Measurements from ENCODE around the gene SPIRE2.

The SPIRE2 gene

GRCh38 chr16:89893642-89894548, 65.6 kb downstream of the SPIRE2 start:
- H3K79me2 ChIP-seq (ENCODE audit: insufficient read depth, low read length): peaks cover 8% of the 10 kb centered on the region
- DNase-seq (no peak), ATAC-seq (ENCODE audit: insufficient read depth, low read depth) (no peak)
- no peak overlapping the region for H2AFZ ChIP-seq (ENCODE audit: low read depth, low read length)
- no peak overlapping the region for H3K27ac ChIP-seq (ENCODE audit: low read length)
- peaks cover 38% of the 10 kb centered on the region for H4K20me1 ChIP-seq (ENCODE audit: insufficient read depth, low read length)
- H3K9ac ChIP-seq (ENCODE audit: low read depth, low read length): no peak overlapping the region
- H3K9me3 ChIP-seq (ENCODE audit: insufficient read depth, low read length, severe bottlenecking): no peaks in the 10 kb centered on the region
- H3K36me3 ChIP-seq (ENCODE audit: insufficient read depth, low read length): peaks cover 89% of the 10 kb centered on the region
- no peak overlapping the region for H3K4me2 ChIP-seq (ENCODE audit: insufficient read depth, low read length)
- TF ChIP-seq CTCF (IDR thresholded peaks at IDR 0.05; ENCODE audit: borderline replicate concordance, extremely low read depth, low read length, poor library complexity, severe bottlenecking) (no peak), EZH2 (IDR thresholded peaks at IDR 0.05; ENCODE audit: borderline replicate concordance, low read depth, low read length, severe bottlenecking) (no peak)
- no peaks in the 10 kb centered on the region for H3K4me1 ChIP-seq (ENCODE audit: insufficient read depth, low read length)
- no peak overlapping the region for H3K4me3 ChIP-seq (ENCODE audit: low read depth in 1 of 2, low read length in 2 of 2)
- H3K27me3 ChIP-seq (ENCODE audit: insufficient read depth, low read length, poor library complexity): no peaks in the 10 kb centered on the region

- Histone ChIP-seq H3K4me1 (ENCODE audit: insufficient read depth, low read length) (no peaks in the 10 kb centered on the region), H3K27ac (ENCODE audit: low read length) (no peak overlapping the region), H3K9ac (ENCODE audit: low read depth, low read length) (no peak overlapping the region), H3K27me3 (ENCODE audit: insufficient read depth, low read length, poor library complexity) (no peaks in the 10 kb centered on the region), H3K36me3 (ENCODE audit: insufficient read depth, low read length) (peaks cover 92% of the 10 kb centered on the region), H3K79me2 (ENCODE audit: insufficient read depth, low read length) (peaks cover 8% of the 10 kb centered on the region), H3K4me3 (ENCODE audit: low read depth in 1 of 2, low read length in 2 of 2) (no peak overlapping the region), H3K4me2 (ENCODE audit: insufficient read depth, low read length) (no peak overlapping the region), H3K9me3 (ENCODE audit: insufficient read depth, low read length, severe bottlenecking) (no peaks in the 10 kb centered on the region), H4K20me1 (ENCODE audit: insufficient read depth, low read length) (peaks cover 47% of the 10 kb centered on the region), H2AFZ (ENCODE audit: low read depth, low read length) (no peak overlapping the region)
- TF ChIP-seq CTCF (IDR thresholded peaks at IDR 0.05; ENCODE audit: borderline replicate concordance, extremely low read depth, low read length, poor library complexity, severe bottlenecking): no peak
- TF ChIP-seq EZH2 (IDR thresholded peaks at IDR 0.05; ENCODE audit: borderline replicate concordance, low read depth, low read length, severe bottlenecking): no peak
- DNase-seq (no peak), ATAC-seq (ENCODE audit: insufficient read depth, low read depth) (no peak)
Observed at GRCh38 chr16:89895482-89896250, 67.4 kb downstream of the SPIRE2 start.

GRCh38 chr16:89897204-89897603, 68.9 kb downstream of the SPIRE2 start:
- Histone ChIP-seq H2AFZ (ENCODE audit: low read depth, low read length) (no peak overlapping the region), H3K9me3 (ENCODE audit: insufficient read depth, low read length, severe bottlenecking) (no peaks in the 10 kb centered on the region), H3K9ac (ENCODE audit: low read depth, low read length) (no peak overlapping the region), H3K4me3 (ENCODE audit: low read depth in 1 of 2, low read length in 2 of 2) (no peak overlapping the region), H3K27me3 (ENCODE audit: insufficient read depth, low read length, poor library complexity) (no peaks in the 10 kb centered on the region), H3K79me2 (ENCODE audit: insufficient read depth, low read length) (no peaks in the 10 kb centered on the region; the same call in 1 of the 2 replicates), H3K27ac (ENCODE audit: low read length) (no peak overlapping the region), H3K36me3 (ENCODE audit: insufficient read depth, low read length) (peaks cover 84% of the 10 kb centered on the region), H3K4me2 (ENCODE audit: insufficient read depth, low read length) (no peak overlapping the region), H3K4me1 (ENCODE audit: insufficient read depth, low read length) (no peaks in the 10 kb centered on the region), H4K20me1 (ENCODE audit: insufficient read depth, low read length) (peaks cover 40% of the 10 kb centered on the region)
- no peak for ATAC-seq (ENCODE audit: insufficient read depth, low read depth)
- DNase-seq: no peak
- TF ChIP-seq CTCF (IDR thresholded peaks at IDR 0.05; ENCODE audit: borderline replicate concordance, extremely low read depth, low read length, poor library complexity, severe bottlenecking) (no peak), EZH2 (IDR thresholded peaks at IDR 0.05; ENCODE audit: borderline replicate concordance, low read depth, low read length, severe bottlenecking) (no peak)
